ENCODE measurements around the gene MYH14.
A peak's percentile ranks its signal among the peaks of the same experiment; 100 is the strongest.

Gene MYH14

DNA sequence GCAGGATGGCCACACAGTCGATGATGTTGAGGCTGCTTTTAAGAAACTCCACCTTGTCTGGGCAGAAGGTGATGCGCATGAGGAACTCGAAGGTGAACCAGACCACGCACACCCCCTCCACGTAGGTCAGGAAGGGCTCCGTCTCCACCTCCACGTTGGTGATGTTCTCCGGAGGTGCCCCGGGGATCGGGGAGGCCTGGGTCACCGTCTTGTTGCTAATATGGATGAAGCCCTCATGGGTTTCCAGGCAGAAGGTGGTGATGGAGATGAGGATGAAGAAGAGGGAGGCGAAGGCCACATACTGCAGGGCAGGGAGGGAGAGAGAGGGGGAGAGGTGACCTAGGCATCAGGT, 120.3 kb downstream of the MYH14 start:
- DNase-seq (ENCODE audit: low read depth) = no peak
- no peak overlapping the region for H3K4me3 ChIP-seq (ENCODE audit: low read depth, low read length)

GRCh38 chr19:50324331-50324730, 120.9 kb downstream of the MYH14 start:
- no peak overlapping the region for H3K4me3 ChIP-seq (ENCODE audit: low read depth, low read length)
- TF ChIP-seq, protein P1, sequence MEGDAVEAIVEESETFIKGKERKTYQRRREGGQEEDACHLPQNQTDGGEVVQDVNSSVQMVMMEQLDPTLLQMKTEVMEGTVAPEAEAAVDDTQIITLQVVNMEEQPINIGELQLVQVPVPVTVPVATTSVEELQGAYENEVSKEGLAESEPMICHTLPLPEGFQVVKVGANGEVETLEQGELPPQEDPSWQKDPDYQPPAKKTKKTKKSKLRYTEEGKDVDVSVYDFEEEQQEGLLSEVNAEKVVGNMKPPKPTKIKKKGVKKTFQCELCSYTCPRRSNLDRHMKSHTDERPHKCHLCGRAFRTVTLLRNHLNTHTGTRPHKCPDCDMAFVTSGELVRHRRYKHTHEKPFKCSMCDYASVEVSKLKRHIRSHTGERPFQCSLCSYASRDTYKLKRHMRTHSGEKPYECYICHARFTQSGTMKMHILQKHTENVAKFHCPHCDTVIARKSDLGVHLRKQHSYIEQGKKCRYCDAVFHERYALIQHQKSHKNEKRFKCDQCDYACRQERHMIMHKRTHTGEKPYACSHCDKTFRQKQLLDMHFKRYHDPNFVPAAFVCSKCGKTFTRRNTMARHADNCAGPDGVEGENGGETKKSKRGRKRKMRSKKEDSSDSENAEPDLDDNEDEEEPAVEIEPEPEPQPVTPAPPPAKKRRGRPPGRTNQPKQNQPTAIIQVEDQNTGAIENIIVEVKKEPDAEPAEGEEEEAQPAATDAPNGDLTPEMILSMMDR (IDR thresholded peaks at IDR 0.05; ENCODE audit: low read depth, low read length) = no peak
- TF ChIP-seq MYC (IDR thresholded peaks at IDR 0.05; ENCODE audit: low read depth, low read length) = no peak
- no peak for TF ChIP-seq MAX (IDR thresholded peaks at IDR 0.05; ENCODE audit: low read depth, low read length)
- no peak for TF ChIP-seq POLR2A (IDR thresholded peaks at IDR 0.05; ENCODE audit: extremely low read depth, insufficient read length)
- DNase-seq (ENCODE audit: low read depth) = no peak

More for the DNA sequence above, 120.3 kb downstream of the MYH14 start:
- TF ChIP-seq MYC (IDR thresholded peaks at IDR 0.05; ENCODE audit: low read depth, low read length) (no peak), MAX (IDR thresholded peaks at IDR 0.05; ENCODE audit: low read depth, low read length) (no peak), POLR2A (IDR thresholded peaks at IDR 0.05; ENCODE audit: extremely low read depth, insufficient read length) (no peak)
- TF ChIP-seq, protein P1 (IDR thresholded peaks at IDR 0.05; ENCODE audit: low read depth, low read length) = no peak

DNA sequence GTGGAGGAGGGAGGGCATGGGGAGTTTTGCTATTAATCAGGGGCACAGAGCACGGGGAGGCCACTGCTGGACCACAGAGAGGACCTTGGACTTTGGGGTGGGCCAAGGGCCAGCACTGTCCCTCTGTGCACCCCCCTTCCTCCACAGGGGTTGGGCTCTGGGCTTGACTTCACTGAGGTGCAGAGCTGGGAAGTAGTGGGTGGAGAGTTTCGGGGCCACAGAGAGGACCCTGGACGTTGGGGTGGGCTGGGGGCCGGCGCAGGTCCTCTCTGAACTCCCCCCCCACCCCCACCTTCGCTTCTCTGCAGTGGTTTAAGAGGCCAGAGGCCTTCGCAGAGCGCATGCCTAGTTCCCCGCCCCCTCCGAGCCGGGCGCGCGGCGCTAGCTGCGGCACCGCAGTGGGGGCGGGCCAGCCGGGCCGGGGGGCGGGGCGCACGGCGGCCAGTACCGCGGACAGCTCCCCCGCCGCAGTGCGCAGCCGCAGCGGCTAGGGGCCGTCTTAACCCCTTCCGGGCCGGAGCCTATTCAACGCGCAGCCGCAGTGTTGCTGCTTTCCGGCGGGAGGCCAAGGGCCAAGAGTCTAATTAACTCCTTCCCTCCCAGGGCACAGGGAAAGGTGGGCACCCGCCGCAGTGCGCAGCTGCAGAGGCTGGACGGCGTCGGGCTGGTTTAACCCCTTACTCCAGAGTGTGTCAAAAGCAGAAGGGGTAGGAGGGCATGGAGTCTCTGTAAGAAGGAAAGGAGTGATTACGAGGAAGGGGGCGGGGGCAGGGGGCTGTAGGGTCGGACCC, 122.1 kb downstream of the MYH14 start:
- no peak for TF ChIP-seq MAX (IDR thresholded peaks at IDR 0.05; ENCODE audit: low read depth, low read length)
- TF ChIP-seq POLR2A (IDR thresholded peaks at IDR 0.05; ENCODE audit: extremely low read depth, insufficient read length) = no peak
- TF ChIP-seq, protein P1 (IDR thresholded peaks at IDR 0.05; ENCODE audit: low read depth, low read length) = no peak
- H3K4me3 ChIP-seq (ENCODE audit: low read depth, low read length) = no peak overlapping the region
- peak; percentile 67 for DNase-seq (ENCODE audit: low read depth)

- TF ChIP-seq MYC (IDR thresholded peaks at IDR 0.05; ENCODE audit: low read depth, low read length) (no peak), MAX (IDR thresholded peaks at IDR 0.05; ENCODE audit: low read depth, low read length) (no peak)
- no peak overlapping the region for H3K4me3 ChIP-seq (ENCODE audit: low read depth, low read length)
- DNase-seq (ENCODE audit: low read depth) = no peak
Observed at GRCh38 chr19:50326101-50326664, 122.8 kb downstream of the MYH14 start.

- TF ChIP-seq POLR2A (IDR thresholded peaks at IDR 0.05; ENCODE audit: extremely low read depth, insufficient read length) (no peak), MYC (IDR thresholded peaks at IDR 0.05; ENCODE audit: low read depth, low read length) (no peak), MAX (IDR thresholded peaks at IDR 0.05; ENCODE audit: low read depth, low read length) (no peak)
- TF ChIP-seq, protein P1 (IDR thresholded peaks at IDR 0.05; ENCODE audit: low read depth, low read length) = no peak
- no peak for DNase-seq (ENCODE audit: low read depth)
- no peak overlapping the region for H3K4me3 ChIP-seq (ENCODE audit: low read depth, low read length)
Observed at GRCh38 chr19:50327013-50327412, 123.6 kb downstream of the MYH14 start.

GRCh38 chr19:50327461-50328223, 124.2 kb downstream of the MYH14 start:
- TF ChIP-seq MYC (IDR thresholded peaks at IDR 0.05; ENCODE audit: low read depth, low read length) (no peak), MAX (IDR thresholded peaks at IDR 0.05; ENCODE audit: low read depth, low read length) (no peak), POLR2A (IDR thresholded peaks at IDR 0.05; ENCODE audit: extremely low read depth, insufficient read length) (no peak)
- TF ChIP-seq, protein P1 (IDR thresholded peaks at IDR 0.05; ENCODE audit: low read depth, low read length) = no peak
- DNase-seq (ENCODE audit: low read depth) = no peak
- H3K4me3 ChIP-seq (ENCODE audit: low read depth, low read length) = no peak overlapping the region
